GM12875 (cell line): ENCODE results near the gene VAV3.
"Not testable (repeated sequence)": the region's sequence is repeated elsewhere in the genome, so short reads cannot be mapped to it uniquely, and the experiment has no call there.

Experiments used
- H3K4me3 ChIP-seq: one replicate; pipeline ENCODE4 v1.5.1; 2011; ENCODE audit warnings: low read depth, low read length, control low read depth
- CTCF ChIP-seq: IDR thresholded peaks from 2 replicates; pipeline ENCODE4 v1.5.1; 2011; ENCODE audit warnings: low read depth, mild to moderate bottlenecking, control low read depth, inconsistent platforms, low read length, moderate library complexity, borderline replicate concordance; ENCODE audit not compliant: insufficient read depth

The VAV3 gene

DNA sequence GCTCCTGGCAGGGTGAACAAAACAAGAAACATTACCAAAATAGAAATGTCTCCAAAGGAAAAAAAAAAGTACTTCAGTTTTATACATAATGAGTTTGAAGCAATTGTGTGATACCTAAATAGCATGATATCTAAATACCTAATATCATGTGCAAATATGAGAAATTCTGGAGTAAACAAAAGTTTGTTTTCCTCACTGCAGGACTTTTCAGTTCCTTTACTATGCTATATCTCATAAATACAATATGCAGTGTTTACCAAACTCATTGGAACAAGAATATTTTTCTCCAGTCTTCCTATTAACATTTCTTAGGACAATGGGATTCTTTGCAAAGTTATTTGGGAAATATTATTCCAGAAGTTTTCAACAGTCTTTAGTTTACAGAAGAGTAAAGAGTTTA is 98.1 kb downstream of the VAV3 start:
- no peak overlapping the region for H3K4me3 ChIP-seq
- no peak for TF ChIP-seq CTCF

GRCh38 chr1:107865627-107866026 is 99.4 kb downstream of the VAV3 start:
- no peak overlapping the region for H3K4me3 ChIP-seq
- no peak for TF ChIP-seq CTCF

DNA sequence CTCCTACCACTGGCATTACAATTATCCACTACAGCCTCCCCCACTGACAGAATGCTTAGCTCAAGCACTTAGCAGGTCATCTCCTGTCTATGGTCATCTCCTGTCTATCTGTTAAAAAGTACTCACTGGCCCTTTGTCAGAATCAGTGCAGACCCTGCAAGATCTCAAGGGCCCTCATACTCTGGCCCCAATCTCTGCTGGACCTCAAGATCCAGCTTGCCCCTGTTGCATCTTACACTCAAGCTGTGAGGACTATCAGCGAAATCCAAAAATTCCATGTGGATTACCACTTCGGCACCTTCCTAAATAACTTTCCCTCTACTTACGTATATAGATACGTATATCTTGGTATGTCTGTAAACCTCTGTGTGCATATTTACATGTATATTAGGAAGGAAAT is 101.6 kb downstream of the VAV3 start:
- no peak for TF ChIP-seq CTCF
- H3K4me3 ChIP-seq: no peak overlapping the region

DNA sequence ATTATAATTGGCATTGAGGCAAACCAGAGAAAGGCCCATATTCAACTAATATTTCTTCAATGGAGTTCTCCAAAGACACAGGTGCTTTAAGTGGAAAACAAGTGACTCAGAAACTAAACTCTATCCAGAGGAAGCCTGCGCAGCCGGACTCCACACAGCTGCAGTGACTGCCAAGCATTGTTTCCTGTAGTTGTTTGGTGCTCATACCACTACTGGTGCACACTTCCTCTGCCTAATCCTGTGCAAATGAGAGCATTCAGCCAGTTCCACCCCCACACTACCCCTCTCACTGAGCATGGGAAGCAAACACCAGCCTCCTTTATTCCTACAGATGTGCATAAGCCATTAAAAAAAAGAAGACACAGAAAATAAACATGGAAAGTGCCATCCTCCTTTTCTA is 102.9 kb downstream of the VAV3 start:
- no peak for TF ChIP-seq CTCF
- H3K4me3 ChIP-seq: no peak overlapping the region

GRCh38 chr1:107858323-107858722 is 106.7 kb downstream of the VAV3 start:
- no peak for TF ChIP-seq CTCF
- no peak overlapping the region for H3K4me3 ChIP-seq

- no peak overlapping the region for H3K4me3 ChIP-seq
- TF ChIP-seq CTCF: no peak
These were observed 113.6 kb downstream of the VAV3 start for GRCh38 chr1:107851418-107851817.

DNA sequence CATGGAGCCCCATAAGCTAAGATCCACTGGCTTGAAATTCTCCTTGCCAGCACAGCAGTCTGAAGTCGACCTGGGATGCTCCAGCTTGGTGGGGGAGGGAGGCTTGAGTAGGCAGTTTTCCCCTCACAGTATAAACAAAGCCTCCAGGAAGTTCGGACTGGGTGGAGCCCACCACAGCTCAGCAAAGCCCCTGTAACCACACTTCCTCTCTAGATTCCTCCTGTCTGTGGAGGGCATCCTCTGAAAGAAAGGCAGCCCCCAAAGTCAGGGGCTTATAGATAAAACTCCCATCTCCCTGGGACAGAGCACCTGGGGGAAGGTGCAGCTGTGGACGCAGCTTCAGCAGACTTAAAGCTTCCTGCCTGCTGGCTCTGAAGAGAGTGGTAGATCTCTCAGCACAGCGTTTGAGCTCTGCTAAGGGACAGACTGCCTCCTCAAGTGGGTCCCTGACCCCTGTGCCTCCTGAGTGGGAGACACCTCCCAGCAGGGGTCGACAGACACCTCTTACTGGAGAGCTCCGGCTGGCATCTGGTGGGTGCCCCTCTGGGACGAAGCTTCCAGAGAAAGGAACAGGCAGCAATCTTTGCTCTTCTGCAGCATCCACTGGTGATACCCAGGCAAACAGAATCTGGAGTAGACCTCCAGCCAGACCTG is 120.3 kb downstream of the VAV3 start:
- not testable (repeated sequence) for H3K4me3 ChIP-seq

DNA sequence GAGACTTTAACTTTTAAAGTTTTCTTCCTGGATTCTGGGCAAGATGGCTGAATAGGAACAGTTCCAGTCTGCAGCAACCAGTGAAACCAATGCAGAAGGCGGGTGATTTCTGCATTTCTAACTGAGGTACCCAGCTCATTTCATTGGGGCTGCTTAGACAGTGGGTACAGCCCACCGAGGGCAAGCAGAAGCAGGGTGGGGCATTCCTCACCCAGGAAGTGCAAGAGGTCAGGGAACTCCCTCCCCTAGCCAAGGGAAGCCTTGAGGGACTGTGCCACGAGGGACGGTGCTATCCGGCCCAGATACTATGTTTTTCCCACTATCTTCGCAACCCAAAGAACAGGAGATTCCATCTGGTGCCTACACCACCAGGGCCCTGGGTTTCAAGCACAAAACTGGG is 121.0 kb downstream of the VAV3 start:
- no peak for TF ChIP-seq CTCF
- no peak overlapping the region for H3K4me3 ChIP-seq
